Ascending aorta (tissue), 2 donors: ENCODE results near the gene SET. TPM values are rescaled to one million over a fixed set of nuclear protein-coding genes. Genes with fewer than 3 reads are reported as not detected.

Experiments used
- DNase-seq, 2 donors: peaks; one replicate each; pipeline ENCODE4 v3.0.0-alpha.2; 2019; ENCODE audit warnings: low spot score in 2 of 2
- H3K27ac ChIP-seq, 2 donors: fragments of 200-600 bp; sonication (generic); one replicate each; pipeline ENCODE4 v1.5.1; 2016 to 2017; ENCODE audit warnings: mild to moderate bottlenecking in 1 of 2
- H3K27me3 ChIP-seq: fragments of 200-600 bp; sonication (generic); one replicate; pipeline ENCODE4 v1.5.1; 2017
- H3K36me3 ChIP-seq, 2 donors: fragments of 200-600 bp; sonication (generic); one replicate each; pipeline ENCODE4 v1.5.1; 2016
- H3K4me1 ChIP-seq, 2 donors: fragments of 200-600 bp; sonication (generic); one replicate each; pipeline ENCODE4 v1.5.1; 2016 to 2017; ENCODE audit warnings: mild to moderate bottlenecking in 1 of 2
- H3K4me3 ChIP-seq, 2 donors: fragments of 200-600 bp; sonication (generic); one replicate each; pipeline ENCODE4 v1.5.1; 2016 to 2017; ENCODE audit warnings: mild to moderate bottlenecking in 1 of 2
- H3K9me3 ChIP-seq, 2 donors: fragments of 200-600 bp; sonication (generic); one replicate each; pipeline ENCODE4 v1.5.1; 2016
- CTCF ChIP-seq, 3 experiments: fragments of 200-600 bp in 2 of 3; fragments of 450-650 bp in 1 of 3; sonication (generic) in 2 of 3; IDR thresholded peaks; one replicate each; pipeline ENCODE4 v1.5.1; 2016 to 2019; ENCODE audit warnings: antibody characterized with exemption in 3 of 3, mild to moderate bottlenecking in 1 of 3, moderate library complexity in 1 of 3
- intact Hi-C: fragments of 100-400 bp; cut with DNase I; formaldehyde crosslinking; loops from one replicate; pipeline ENCODE4 v1.15.1; 2023
- total RNA-seq: library from RNA; depleted of rRNA; stranded (reverse); fragments of >200 nt; gene quantifications from one replicate; pipeline ENCODE4 v1.1.0, GENCODE V29; 2016

Gene SET
- total RNA-seq, 1 donor from 2014 or later = 102 TPM

- no peak overlapping the region for H3K27ac ChIP-seq
- no peak overlapping the region for H3K4me3 ChIP-seq
- no peaks in the 10 kb centered on the region for H3K9me3 ChIP-seq
- no peak for TF ChIP-seq CTCF (IDR thresholded peaks at IDR 0.05)
- intact Hi-C loops = no loop called here
- peaks cover 0 to 8% of the 10 kb centered on the region in 2 donors for H3K4me1 ChIP-seq
- DNase-seq = no peak
- H3K27me3 ChIP-seq = no peaks in the 10 kb centered on the region
- H3K36me3 ChIP-seq = no peaks in the 10 kb centered on the region
These were observed 16.3 kb downstream of the SET start for GRCh38 chr9:128705051-128705965.

- Histone ChIP-seq H3K27ac (no peak overlapping the region), H3K4me3 (no peak overlapping the region), H3K36me3 (no peaks in the 10 kb centered on the region), H3K27me3 (no peaks in the 10 kb centered on the region), H3K4me1 (peaks cover 0 to 8% of the 10 kb centered on the region in 2 donors), H3K9me3 (no peaks in the 10 kb centered on the region)
- no peak for TF ChIP-seq CTCF (IDR thresholded peaks at IDR 0.05)
- DNase-seq = no peak
- intact Hi-C loops = no loop called here
These were observed 17.0 kb downstream of the SET start for GRCh38 chr9:128706045-128706444.

GRCh38 chr9:128706671-128707381 is 17.8 kb downstream of the SET start:
- H3K27me3 ChIP-seq = no peaks in the 10 kb centered on the region
- H3K9me3 ChIP-seq = no peaks in the 10 kb centered on the region
- no peak for TF ChIP-seq CTCF (IDR thresholded peaks at IDR 0.05)
- intact Hi-C loops = no loop called here
- no peak for DNase-seq
- H3K4me3 ChIP-seq = no peak overlapping the region
- H3K4me1 ChIP-seq = peaks cover 0 to 8% of the 10 kb centered on the region in 2 donors
- H3K36me3 ChIP-seq = no peaks in the 10 kb centered on the region
- H3K27ac ChIP-seq = no peak overlapping the region

DNA sequence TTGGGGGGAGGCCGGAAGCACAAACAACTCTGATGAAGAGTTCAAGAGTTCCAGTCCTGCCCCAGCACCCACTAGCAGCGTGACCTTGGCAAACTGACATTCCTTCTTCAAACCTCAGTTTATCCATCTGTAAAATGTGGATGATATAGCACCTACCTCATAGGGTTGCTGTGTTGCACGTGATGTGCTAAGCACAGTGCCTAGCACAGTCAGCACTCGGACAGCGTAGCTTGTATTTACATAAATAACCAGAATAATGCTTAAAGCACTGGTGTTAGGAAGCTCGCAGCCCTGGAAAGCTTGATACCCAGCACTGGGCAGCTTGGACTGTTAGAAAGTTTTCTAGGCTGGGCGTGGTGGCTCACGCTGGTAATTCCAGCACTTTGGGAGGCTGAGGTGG is 18.4 kb downstream of the SET start:
- Histone ChIP-seq H3K4me1 (peaks cover 0 to 5% of the 10 kb centered on the region in 2 donors), H3K9me3 (no peaks in the 10 kb centered on the region), H3K36me3 (no peaks in the 10 kb centered on the region), H3K27me3 (no peaks in the 10 kb centered on the region), H3K27ac (no peak overlapping the region), H3K4me3 (no peak overlapping the region)
- no peak for DNase-seq
- intact Hi-C loops = no loop called here
- TF ChIP-seq CTCF (IDR thresholded peaks at IDR 0.05) = no peak

GRCh38 chr9:128712451-128713410 is 23.7 kb downstream of the SET start:
- H3K27ac ChIP-seq = no peak overlapping the region
- no peak for TF ChIP-seq CTCF (IDR thresholded peaks at IDR 0.05)
- no peaks in the 10 kb centered on the region for H3K36me3 ChIP-seq
- DNase-seq = no peak
- H3K9me3 ChIP-seq = no peaks in the 10 kb centered on the region
- no peaks in the 10 kb centered on the region for H3K4me1 ChIP-seq
- H3K4me3 ChIP-seq = no peak overlapping the region
- intact Hi-C loops = no loop called here
- no peaks in the 10 kb centered on the region for H3K27me3 ChIP-seq
